ENCODE measurements around the gene TMEM63B.
"Not testable (repeated sequence)": the region's sequence is repeated elsewhere in the genome, so short reads cannot be mapped to it uniquely, and the experiment has no call there.

TMEM63B gene

GRCh38 chr6:44086931-44087574 lies 40.3 kb upstream of the TMEM63B start:
- Histone ChIP-seq H3K4me1 (ENCODE audit: control insufficient read depth, insufficient read depth, low read length, unreplicated experiment) (no peaks in the 10 kb centered on the region), H3K27ac (ENCODE audit: low read depth, low read length) (no peak overlapping the region), H3K4me3 (ENCODE audit: low read depth, low read length) (no peak overlapping the region), H2AFZ (ENCODE audit: low read length, unreplicated experiment) (no peak overlapping the region), H3K36me3 (ENCODE audit: insufficient read depth, low read length) (0 out of 2 replicates have a peak, but pooled peaks cover 2% of the 10 kb centered on the region), H3K27me3 (ENCODE audit: insufficient read depth, low read length) (no peaks in the 10 kb centered on the region), H3K79me2 (ENCODE audit: control insufficient read depth, insufficient read depth, low read length, unreplicated experiment) (no peaks in the 10 kb centered on the region)

- Histone ChIP-seq H3K36me3 (ENCODE audit: insufficient read depth, low read length) (0 out of 2 replicates have a peak, but pooled peaks cover 3% of the 10 kb centered on the region), H3K27me3 (ENCODE audit: insufficient read depth, low read length) (no peaks in the 10 kb centered on the region), H2AFZ (ENCODE audit: low read length, unreplicated experiment) (no peak overlapping the region), H3K4me3 (ENCODE audit: low read depth, low read length) (no peak overlapping the region), H3K79me2 (ENCODE audit: control insufficient read depth, insufficient read depth, low read length, unreplicated experiment) (no peaks in the 10 kb centered on the region), H3K27ac (ENCODE audit: low read depth, low read length) (no peak overlapping the region), H3K4me1 (ENCODE audit: control insufficient read depth, insufficient read depth, low read length, unreplicated experiment) (no peaks in the 10 kb centered on the region)
Observed at GRCh38 chr6:44087623-44088022, 39.7 kb upstream of the TMEM63B start.

GRCh38 chr6:44088827-44089590 lies 38.3 kb upstream of the TMEM63B start:
- Histone ChIP-seq H3K4me1 (ENCODE audit: control insufficient read depth, insufficient read depth, low read length, unreplicated experiment) (no peaks in the 10 kb centered on the region), H3K27ac (ENCODE audit: low read depth, low read length) (no peak overlapping the region), H3K27me3 (ENCODE audit: insufficient read depth, low read length) (no peaks in the 10 kb centered on the region), H2AFZ (ENCODE audit: low read length, unreplicated experiment) (no peak overlapping the region), H3K79me2 (ENCODE audit: control insufficient read depth, insufficient read depth, low read length, unreplicated experiment) (no peaks in the 10 kb centered on the region), H3K36me3 (ENCODE audit: insufficient read depth, low read length) (0 out of 2 replicates have a peak, but pooled peaks cover 3% of the 10 kb centered on the region), H3K4me3 (ENCODE audit: low read depth, low read length) (no peak overlapping the region)

- Histone ChIP-seq H3K27me3 (ENCODE audit: insufficient read depth, low read length) (no peaks in the 10 kb centered on the region), H3K4me1 (ENCODE audit: control insufficient read depth, insufficient read depth, low read length, unreplicated experiment) (no peaks in the 10 kb centered on the region), H3K27ac (ENCODE audit: low read depth, low read length) (no peak overlapping the region), H3K36me3 (ENCODE audit: insufficient read depth, low read length) (0 out of 2 replicates have a peak, but pooled peaks cover 3% of the 10 kb centered on the region), H3K4me3 (ENCODE audit: low read depth, low read length) (no peak overlapping the region), H3K79me2 (ENCODE audit: control insufficient read depth, insufficient read depth, low read length, unreplicated experiment) (no peaks in the 10 kb centered on the region), H2AFZ (ENCODE audit: low read length, unreplicated experiment) (no peak overlapping the region)
Observed at GRCh38 chr6:44090465-44090864, 36.9 kb upstream of the TMEM63B start.

- not testable (repeated sequence) for H3K27me3 ChIP-seq (ENCODE audit: insufficient read depth, low read length); H3K4me3 ChIP-seq (ENCODE audit: low read depth, low read length); H3K79me2 ChIP-seq (ENCODE audit: control insufficient read depth, insufficient read depth, low read length, unreplicated experiment); H3K27ac ChIP-seq (ENCODE audit: low read depth, low read length); H3K36me3 ChIP-seq (ENCODE audit: insufficient read depth, low read length); H3K4me1 ChIP-seq (ENCODE audit: control insufficient read depth, insufficient read depth, low read length, unreplicated experiment); H2AFZ ChIP-seq (ENCODE audit: low read length, unreplicated experiment)
Observed at GRCh38 chr6:44091356-44091755, 36.0 kb upstream of the TMEM63B start.

- Histone ChIP-seq H3K79me2 (ENCODE audit: control insufficient read depth, insufficient read depth, low read length, unreplicated experiment) (no peaks in the 10 kb centered on the region), H3K27ac (ENCODE audit: low read depth, low read length) (no peak overlapping the region), H3K4me1 (ENCODE audit: control insufficient read depth, insufficient read depth, low read length, unreplicated experiment) (no peaks in the 10 kb centered on the region), H2AFZ (ENCODE audit: low read length, unreplicated experiment) (no peak overlapping the region), H3K27me3 (ENCODE audit: insufficient read depth, low read length) (no peaks in the 10 kb centered on the region), H3K36me3 (ENCODE audit: insufficient read depth, low read length) (0 out of 2 replicates have a peak, but pooled peaks cover 3% of the 10 kb centered on the region), H3K4me3 (ENCODE audit: low read depth, low read length) (no peak overlapping the region)
Observed at GRCh38 chr6:44091981-44092884, 35.1 kb upstream of the TMEM63B start.

- Histone ChIP-seq H3K4me1 (ENCODE audit: control insufficient read depth, insufficient read depth, low read length, unreplicated experiment) (no peaks in the 10 kb centered on the region), H3K79me2 (ENCODE audit: control insufficient read depth, insufficient read depth, low read length, unreplicated experiment) (no peaks in the 10 kb centered on the region), H3K27ac (ENCODE audit: low read depth, low read length) (no peak overlapping the region), H3K36me3 (ENCODE audit: insufficient read depth, low read length) (0 out of 2 replicates have a peak, but pooled peaks cover 3% of the 10 kb centered on the region), H3K27me3 (ENCODE audit: insufficient read depth, low read length) (no peaks in the 10 kb centered on the region), H3K4me3 (ENCODE audit: low read depth, low read length) (no peak overlapping the region), H2AFZ (ENCODE audit: low read length, unreplicated experiment) (no peak overlapping the region)
Observed at GRCh38 chr6:44093066-44093465, 34.3 kb upstream of the TMEM63B start.

- H3K4me3 ChIP-seq (ENCODE audit: low read depth, low read length) = no peak overlapping the region
- H2AFZ ChIP-seq (ENCODE audit: low read length, unreplicated experiment) = no peak overlapping the region
- no peak overlapping the region for H3K27ac ChIP-seq (ENCODE audit: low read depth, low read length)
- H3K79me2 ChIP-seq (ENCODE audit: control insufficient read depth, insufficient read depth, low read length, unreplicated experiment) = no peaks in the 10 kb centered on the region
- no peaks in the 10 kb centered on the region for H3K4me1 ChIP-seq (ENCODE audit: control insufficient read depth, insufficient read depth, low read length, unreplicated experiment)
- no peaks in the 10 kb centered on the region for H3K27me3 ChIP-seq (ENCODE audit: insufficient read depth, low read length)
- 0 out of 2 replicates have a peak, but pooled peaks cover 3% of the 10 kb centered on the region for H3K36me3 ChIP-seq (ENCODE audit: insufficient read depth, low read length)
Observed at GRCh38 chr6:44093750-44094402, 33.5 kb upstream of the TMEM63B start.

- no peaks in the 10 kb centered on the region for H3K79me2 ChIP-seq (ENCODE audit: control insufficient read depth, insufficient read depth, low read length, unreplicated experiment)
- H3K36me3 ChIP-seq (ENCODE audit: insufficient read depth, low read length) = 0 out of 2 replicates have a peak, but pooled peaks cover 3% of the 10 kb centered on the region
- no peaks in the 10 kb centered on the region for H3K27me3 ChIP-seq (ENCODE audit: insufficient read depth, low read length)
- H2AFZ ChIP-seq (ENCODE audit: low read length, unreplicated experiment) = no peak overlapping the region
- H3K27ac ChIP-seq (ENCODE audit: low read depth, low read length) = no peak overlapping the region
- H3K4me3 ChIP-seq (ENCODE audit: low read depth, low read length) = no peak overlapping the region
- H3K4me1 ChIP-seq (ENCODE audit: control insufficient read depth, insufficient read depth, low read length, unreplicated experiment) = no peaks in the 10 kb centered on the region
Observed at GRCh38 chr6:44094403-44095242, 32.7 kb upstream of the TMEM63B start.
